Measurements from ENCODE around the gene EPHA6. TPM values are rescaled to one million over a fixed set of nuclear protein-coding genes. Genes with fewer than 3 reads are reported as not detected.

The EPHA6 gene
- total RNA-seq, 4 donors from 2014 or later, result 2.1 to 7.0 (median 5.8) TPM

DNA sequence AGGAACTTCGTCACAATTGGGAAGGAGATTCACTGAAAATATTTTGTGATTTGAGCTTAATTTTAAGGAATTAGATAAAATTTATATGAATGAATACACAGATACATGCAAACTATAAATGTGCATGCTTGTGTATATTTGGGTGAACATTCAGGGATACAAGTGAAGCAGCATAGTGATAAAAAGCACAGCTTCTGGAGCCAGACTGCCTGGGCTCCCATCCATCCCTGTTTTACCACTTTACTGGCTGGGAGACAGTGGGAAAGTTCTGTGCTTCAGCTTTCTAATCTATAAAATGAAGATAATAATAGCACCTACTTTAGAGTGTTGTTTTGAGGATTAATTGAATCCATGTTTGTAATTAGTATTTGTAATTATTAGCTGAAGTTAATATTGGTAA is 8.1 kb upstream of the EPHA6 start:
- intact Hi-C loops (cut with DNase I), result no loop called here
- WGBS, 2 donors, result 80 to 86% methylated on average over 1 of the region's 1 CpG
- H3K27ac ChIP-seq, result no peak overlapping the region
- H3K36me3 ChIP-seq, result no peaks in the 10 kb centered on the region
- H3K9me3 ChIP-seq, result no peaks in the 10 kb centered on the region
- TF ChIP-seq POLR2A (IDR thresholded peaks at IDR 0.05), result no peak
- TF ChIP-seq, protein P1, sequence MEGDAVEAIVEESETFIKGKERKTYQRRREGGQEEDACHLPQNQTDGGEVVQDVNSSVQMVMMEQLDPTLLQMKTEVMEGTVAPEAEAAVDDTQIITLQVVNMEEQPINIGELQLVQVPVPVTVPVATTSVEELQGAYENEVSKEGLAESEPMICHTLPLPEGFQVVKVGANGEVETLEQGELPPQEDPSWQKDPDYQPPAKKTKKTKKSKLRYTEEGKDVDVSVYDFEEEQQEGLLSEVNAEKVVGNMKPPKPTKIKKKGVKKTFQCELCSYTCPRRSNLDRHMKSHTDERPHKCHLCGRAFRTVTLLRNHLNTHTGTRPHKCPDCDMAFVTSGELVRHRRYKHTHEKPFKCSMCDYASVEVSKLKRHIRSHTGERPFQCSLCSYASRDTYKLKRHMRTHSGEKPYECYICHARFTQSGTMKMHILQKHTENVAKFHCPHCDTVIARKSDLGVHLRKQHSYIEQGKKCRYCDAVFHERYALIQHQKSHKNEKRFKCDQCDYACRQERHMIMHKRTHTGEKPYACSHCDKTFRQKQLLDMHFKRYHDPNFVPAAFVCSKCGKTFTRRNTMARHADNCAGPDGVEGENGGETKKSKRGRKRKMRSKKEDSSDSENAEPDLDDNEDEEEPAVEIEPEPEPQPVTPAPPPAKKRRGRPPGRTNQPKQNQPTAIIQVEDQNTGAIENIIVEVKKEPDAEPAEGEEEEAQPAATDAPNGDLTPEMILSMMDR (IDR thresholded peaks at IDR 0.05), result no peak
- no peaks in the 10 kb centered on the region for H3K4me1 ChIP-seq
- H3K4me3 ChIP-seq (replicated peaks in 1 of 3), result no peak overlapping the region
- no peaks in the 10 kb centered on the region for H3K27me3 ChIP-seq
- DNase-seq, result no peak

DNA sequence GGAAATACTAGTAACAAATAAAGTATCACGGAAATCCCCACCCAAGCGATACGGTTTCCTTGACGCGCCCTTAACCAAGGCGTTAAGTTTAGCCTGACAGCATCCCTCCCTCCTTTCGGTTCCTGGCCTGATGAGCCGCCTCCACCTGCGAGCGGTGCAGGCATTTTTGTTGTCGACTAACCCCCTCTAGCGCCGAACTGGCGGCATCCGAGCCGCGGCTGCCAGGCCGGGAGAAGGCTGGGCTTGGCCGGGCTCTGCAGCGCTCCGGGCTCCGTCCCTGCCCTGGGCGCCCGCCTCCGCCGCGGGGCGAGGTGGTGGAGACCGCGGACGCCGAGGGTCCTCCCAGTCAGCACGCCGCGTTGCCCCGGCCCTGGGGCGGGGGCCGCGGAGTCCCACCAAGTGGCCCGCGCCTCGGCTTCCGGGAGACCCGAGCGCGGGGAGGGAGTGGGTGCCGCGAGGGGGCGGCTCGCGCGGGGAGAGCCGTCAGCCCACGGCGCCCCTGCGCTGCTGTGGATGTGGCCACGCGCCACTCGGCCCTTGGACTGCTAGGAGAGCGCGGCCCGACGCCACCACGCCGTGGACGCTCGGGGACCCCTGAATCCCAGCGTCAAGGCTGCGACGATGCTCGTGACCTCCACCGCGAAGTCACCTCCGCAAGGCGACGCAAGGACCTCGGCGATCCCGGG is 1.1 kb upstream of the EPHA6 start:
- peak; percentile 76 to 87 for DNase-seq
- TF ChIP-seq, protein P1 (IDR thresholded peaks at IDR 0.05), result peak in 5 of 6 experiments; percentile 32 to 66 (median 48)
- no peak for TF ChIP-seq POLR2A (IDR thresholded peaks at IDR 0.05)
- H3K36me3 ChIP-seq, result no peaks in the 10 kb centered on the region
- H3K4me3 ChIP-seq (replicated peaks in 1 of 3), result peak overlapping the region; percentile 55 to 78 (median 63)
- no peaks in the 10 kb centered on the region for H3K9me3 ChIP-seq
- H3K27me3 ChIP-seq, result no peaks in the 10 kb centered on the region
- H3K4me1 ChIP-seq, result peaks cover 0 to 5% of the 10 kb centered on the region in 2 donors
- H3K27ac ChIP-seq, result peak overlapping the region; percentile 58 to 69 (median 66)
- intact Hi-C loops (cut with DNase I), result no loop called here
- WGBS, 2 donors, result 0 to 1% methylated on average over 11 to 17 of the region's 79 CpGs

DNA sequence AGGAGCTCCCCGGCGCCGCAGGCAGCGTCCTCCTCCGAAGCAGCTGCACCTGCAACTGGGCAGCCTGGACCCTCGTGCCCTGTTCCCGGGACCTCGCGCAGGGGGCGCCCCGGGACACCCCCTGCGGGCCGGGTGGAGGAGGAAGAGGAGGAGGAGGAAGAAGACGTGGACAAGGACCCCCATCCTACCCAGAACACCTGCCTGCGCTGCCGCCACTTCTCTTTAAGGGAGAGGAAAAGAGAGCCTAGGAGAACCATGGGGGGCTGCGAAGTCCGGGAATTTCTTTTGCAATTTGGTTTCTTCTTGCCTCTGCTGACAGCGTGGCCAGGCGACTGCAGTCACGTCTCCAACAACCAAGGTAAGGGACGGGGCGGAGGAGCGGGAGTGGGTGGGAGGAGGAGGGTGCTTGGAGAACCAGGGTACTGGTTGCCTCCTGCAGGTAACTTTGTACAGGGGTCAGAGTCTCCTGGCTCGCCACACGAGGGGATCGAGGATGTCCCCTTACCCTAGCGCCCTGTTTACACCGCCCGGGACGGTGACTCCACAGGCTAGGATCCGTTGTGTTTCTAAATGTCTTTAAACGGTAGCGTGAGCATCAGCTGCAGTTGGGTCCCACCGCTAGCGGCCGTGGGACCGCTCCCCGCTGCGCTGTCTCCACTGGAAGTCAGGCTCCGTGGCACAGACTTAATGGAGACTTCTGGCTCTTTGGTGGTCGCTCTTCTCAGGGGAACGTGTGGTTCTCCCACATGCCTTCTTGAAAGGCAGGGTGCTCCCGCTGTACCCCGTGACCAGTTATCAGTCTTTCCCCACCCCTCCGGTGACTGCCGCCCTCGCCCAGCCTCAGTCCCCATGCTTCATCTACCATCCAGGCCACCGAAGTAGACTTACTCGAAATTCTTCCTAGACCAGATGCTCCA is 515 bp downstream of the EPHA6 start:
- 4 to 8% methylated on average over 28 to 35 of the region's 50 CpGs for WGBS, 2 donors
- Histone ChIP-seq H3K27ac (peak overlapping the region in 1 of 3 donors; percentile 66), H3K4me3 (replicated peaks in 1 of 3) (peak overlapping the region in 2 of 3 donors; percentile 55 to 78), H3K4me1 (peaks cover 0 to 5% of the 10 kb centered on the region in 2 donors), H3K36me3 (no peaks in the 10 kb centered on the region), H3K9me3 (no peaks in the 10 kb centered on the region), H3K27me3 (no peaks in the 10 kb centered on the region)
- DNase-seq, result peak; percentile 35 to 38
- TF ChIP-seq, protein P1 (IDR thresholded peaks at IDR 0.05), result no peak
- no peak for TF ChIP-seq POLR2A (IDR thresholded peaks at IDR 0.05)
- intact Hi-C loops (cut with DNase I), result no loop called here

DNA sequence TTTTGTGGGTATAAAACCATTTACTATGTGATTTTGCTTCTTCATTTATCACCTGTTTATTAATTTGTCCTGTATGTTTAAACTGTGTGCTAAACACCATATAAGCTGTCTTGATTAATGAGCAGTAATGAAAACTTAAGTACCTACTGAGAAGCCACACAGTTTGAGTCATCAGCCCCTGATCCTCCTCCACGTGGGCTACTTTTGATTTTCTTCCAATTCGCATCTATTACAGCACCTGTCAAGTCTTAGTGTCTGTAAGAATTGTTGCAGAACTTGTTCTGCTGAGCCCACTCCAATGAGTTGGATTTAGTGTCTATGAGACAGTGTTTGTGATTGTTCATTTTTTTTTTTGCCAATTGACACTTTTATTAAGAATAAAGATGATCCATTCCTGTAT is 16.8 kb downstream of the EPHA6 start:
- no peaks in the 10 kb centered on the region for H3K36me3 ChIP-seq
- H3K4me3 ChIP-seq (replicated peaks in 1 of 3), result no peak overlapping the region
- no peak for DNase-seq
- H3K9me3 ChIP-seq, result no peaks in the 10 kb centered on the region
- H3K27me3 ChIP-seq, result no peaks in the 10 kb centered on the region
- no peak for TF ChIP-seq POLR2A (IDR thresholded peaks at IDR 0.05)
- TF ChIP-seq, protein P1 (IDR thresholded peaks at IDR 0.05), result no peak
- intact Hi-C loops (cut with DNase I), result no loop called here
- no peak overlapping the region for H3K27ac ChIP-seq
- H3K4me1 ChIP-seq, result no peaks in the 10 kb centered on the region
- WGBS, 2 donors, result 58 to 59% methylated on average over 2 of the region's 2 CpGs

DNA sequence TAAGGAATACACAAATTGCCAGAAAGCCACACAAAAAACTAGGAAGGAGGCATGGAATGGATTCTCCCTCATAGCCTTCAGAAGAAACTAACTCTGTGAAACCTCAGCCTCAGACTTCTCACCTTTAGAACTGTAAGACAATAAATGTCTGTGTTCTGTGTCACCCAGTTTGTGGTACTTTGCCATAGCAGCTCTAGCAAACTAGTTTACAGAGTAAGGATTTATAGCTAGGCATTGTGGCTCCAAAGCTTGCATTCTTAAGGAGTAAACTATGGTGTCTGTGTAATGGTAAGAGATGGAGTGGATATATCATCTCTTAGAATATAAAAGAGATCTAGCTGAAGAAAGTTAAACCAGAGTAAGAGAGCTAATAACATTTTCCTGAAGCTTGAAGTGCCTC is 18.9 kb downstream of the EPHA6 start:
- no peak overlapping the region for H3K27ac ChIP-seq
- no peaks in the 10 kb centered on the region for H3K27me3 ChIP-seq
- no peak overlapping the region for H3K4me3 ChIP-seq (replicated peaks in 1 of 3)
- intact Hi-C loops (cut with DNase I), result no loop called here
- TF ChIP-seq POLR2A (IDR thresholded peaks at IDR 0.05), result no peak
- TF ChIP-seq, protein P1 (IDR thresholded peaks at IDR 0.05), result no peak
- H3K4me1 ChIP-seq, result no peaks in the 10 kb centered on the region
- no peaks in the 10 kb centered on the region for H3K9me3 ChIP-seq
- H3K36me3 ChIP-seq, result no peaks in the 10 kb centered on the region
- DNase-seq, result no peak
